Activated CD4-positive, alpha-beta memory T cell treated with anti-CD3 and anti-CD28 coated beads, Interleukin-2, amount 10 ng/mL, durations not matched to agents 7 days and 5 days (primary cell): Measurements from ENCODE around the gene RAB3A. TPM values are rescaled to one million over a fixed set of nuclear protein-coding genes. Genes with fewer than 3 reads are reported as not detected.
A peak's percentile ranks its signal among the peaks of the same experiment; 100 is the strongest.
"Not testable (repeated sequence)": the region's sequence is repeated elsewhere in the genome, so short reads cannot be mapped to it uniquely, and the experiment has no call there.

Experiments
- CTCF ChIA-PET: fragments of 350-600 bp; sonication (Branson Sonifier 250); formaldehyde crosslinking; loops from one replicate; lab custom pipeline; 2021; ENCODE audit warnings: antibody characterized with exemption, inconsistent platforms; lab: Charles Lee
- POLR2A ChIA-PET: fragments of 350-600 bp; sonication (Branson Sonifier 250); formaldehyde crosslinking; loops from one replicate; lab custom pipeline; 2021; ENCODE audit warnings: antibody characterized with exemption; lab: Charles Lee
- DNase-seq: peaks from one replicate; pipeline ENCODE4 v3.0.0-alpha.2; 2020
- H3K27ac Mint-ChIP-seq: one replicate; pipeline ENCODE4 v1.8.0; 2021; ENCODE audit warnings: mild to moderate bottlenecking, mixed read lengths
- H3K27me3 Mint-ChIP-seq: one replicate; pipeline ENCODE4 v1.8.0; 2021; ENCODE audit warnings: mixed read lengths
- H3K36me3 Mint-ChIP-seq: one replicate; pipeline ENCODE4 v1.8.0; 2021; ENCODE audit warnings: low read depth, mixed read lengths
- H3K4me1 Mint-ChIP-seq: one replicate; pipeline ENCODE4 v1.8.0; 2021; ENCODE audit warnings: mixed read lengths
- H3K4me3 Mint-ChIP-seq: one replicate; pipeline ENCODE4 v1.8.0; 2021; ENCODE audit warnings: mild to moderate bottlenecking, mixed read lengths
- H3K9me3 Mint-ChIP-seq: one replicate; pipeline ENCODE4 v1.8.0; 2021; ENCODE audit warnings: mixed read lengths
- total RNA-seq, 2 experiments: library from RNA; stranded (reverse); gene quantifications; one replicate each; pipeline ENCODE4 v1.2.3, GENCODE V29; 2021

RAB3A gene
- total RNA-seq, 2 experiments from 2014 or later = 3.7 to 5.3 TPM

GRCh38 chr19:18220632-18221275 lies 16.9 kb upstream of the RAB3A start:
- Mint-ChIP-seq H3K27ac (peak overlapping the region; percentile 23), H3K4me3 (no peak overlapping the region), H3K9me3 (no peaks in the 10 kb centered on the region), H3K27me3 (peaks cover 31% of the 10 kb centered on the region), H3K36me3 (no peaks in the 10 kb centered on the region), H3K4me1 (peaks cover 15% of the 10 kb centered on the region)
- DNase-seq = no peak
- CTCF ChIA-PET = interaction anchor here (1.1 to 3.5 kb wide), 3 partner anchors 31 to 167 kb away, joined by 3 to 9 read pairs (median 6); no protein-coding TSS in a partner anchor
- POLR2A ChIA-PET = interaction anchor here (1.7 to 2.2 kb wide), 2 partner anchors 16 to 60 kb away, joined by 7 read pairs; partner anchors contain the start of genes JUND and RAB3A

GRCh38 chr19:18219911-18220631 lies 16.2 kb upstream of the RAB3A start:
- Mint-ChIP-seq H3K36me3 (no peaks in the 10 kb centered on the region), H3K4me1 (peaks cover 15% of the 10 kb centered on the region), H3K27me3 (peaks cover 25% of the 10 kb centered on the region), H3K4me3 (no peak overlapping the region), H3K9me3 (no peaks in the 10 kb centered on the region), H3K27ac (peak overlapping the region; percentile 23)
- ChIA-PET POLR2A (interaction anchor here (0.8 to 2.2 kb wide), 3 partner anchors 13 to 61 kb away, joined by 3 to 7 read pairs (median 7); partner anchors contain the start of genes JUND and RAB3A), CTCF (interaction anchor here (1.1 to 3.5 kb wide), 3 partner anchors 12 to 168 kb away, joined by 3 to 9 read pairs (median 5); no protein-coding TSS in a partner anchor)
- DNase-seq = no peak

- Mint-ChIP-seq H3K27ac (no peak overlapping the region), H3K4me1 (peaks cover 10% of the 10 kb centered on the region), H3K4me3 (no peak overlapping the region), H3K27me3 (peaks cover 18% of the 10 kb centered on the region), H3K9me3 (no peaks in the 10 kb centered on the region), H3K36me3 (no peaks in the 10 kb centered on the region)
- POLR2A ChIA-PET = no interaction called here
- CTCF ChIA-PET = interaction anchor here (1.7 kb wide), 2 partner anchors 10 to 61 kb away, joined by 4 to 5 read pairs; no protein-coding TSS in a partner anchor
- no peak for DNase-seq
These were observed 14.8 kb upstream of the RAB3A start for GRCh38 chr19:18218600-18218999.

GRCh38 chr19:18218159-18218558 lies 14.3 kb upstream of the RAB3A start:
- Mint-ChIP-seq H3K27ac (no peak overlapping the region), H3K4me1 (peaks cover 10% of the 10 kb centered on the region), H3K9me3 (no peaks in the 10 kb centered on the region), H3K4me3 (no peak overlapping the region), H3K27me3 (peaks cover 18% of the 10 kb centered on the region), H3K36me3 (no peaks in the 10 kb centered on the region)
- ChIA-PET CTCF (interaction anchor here (1.7 kb wide), 1 partner anchor 62 kb away, joined by 4 read pairs; no protein-coding TSS in a partner anchor), POLR2A (no interaction called here)
- DNase-seq = no peak

- H3K9me3 Mint-ChIP-seq = no peaks in the 10 kb centered on the region
- CTCF ChIA-PET = no interaction called here
- peaks cover 10% of the 10 kb centered on the region for H3K4me1 Mint-ChIP-seq
- H3K4me3 Mint-ChIP-seq = no peak overlapping the region
- peaks cover 18% of the 10 kb centered on the region for H3K27me3 Mint-ChIP-seq
- DNase-seq = no peak
- no peaks in the 10 kb centered on the region for H3K36me3 Mint-ChIP-seq
- no peak overlapping the region for H3K27ac Mint-ChIP-seq
- POLR2A ChIA-PET = interaction anchor here (1.5 kb wide), 1 partner anchor 11 kb away, joined by 3 read pairs; no protein-coding TSS in a partner anchor
These were observed 12.9 kb upstream of the RAB3A start for GRCh38 chr19:18216789-18217188.

GRCh38 chr19:18214779-18215433 lies 11.1 kb upstream of the RAB3A start:
- CTCF ChIA-PET = interaction anchor here (1.0 to 2.3 kb wide), 2 partner anchors 14 to 37 kb away, joined by 3 to 5 read pairs; no protein-coding TSS in a partner anchor
- DNase-seq = no peak
- POLR2A ChIA-PET = no interaction called here
- Mint-ChIP-seq H3K27me3 (peaks cover 13% of the 10 kb centered on the region), H3K9me3 (no peaks in the 10 kb centered on the region), H3K36me3 (no peaks in the 10 kb centered on the region), H3K27ac (no peak overlapping the region), H3K4me1 (peaks cover 7% of the 10 kb centered on the region), H3K4me3 (no peak overlapping the region)

DNA sequence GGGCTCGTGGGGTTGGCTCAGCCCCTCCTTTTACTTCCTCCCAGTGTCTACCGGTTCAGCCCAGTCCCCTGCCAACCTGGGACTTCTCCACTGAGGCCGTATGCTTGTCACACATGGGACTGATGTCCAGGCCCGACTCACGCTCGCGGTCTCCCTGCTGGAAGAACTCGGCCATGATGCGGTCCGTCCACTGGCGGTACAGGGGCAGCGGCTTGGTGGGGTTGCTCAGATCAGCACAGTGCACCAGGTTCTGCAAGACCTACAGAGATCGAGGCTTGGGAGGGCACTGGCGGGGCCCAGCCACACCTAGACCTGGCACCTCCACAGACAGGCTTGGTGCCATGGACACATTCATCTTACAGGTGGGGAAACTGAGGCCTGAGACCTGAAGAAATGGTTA lies 7.8 kb upstream of the RAB3A start:
- H3K9me3 Mint-ChIP-seq = no peaks in the 10 kb centered on the region
- ChIA-PET CTCF (no interaction called here), POLR2A (no interaction called here)
- no peak overlapping the region for H3K27ac Mint-ChIP-seq
- H3K27me3 Mint-ChIP-seq = peaks cover 12% of the 10 kb centered on the region
- no peak overlapping the region for H3K4me3 Mint-ChIP-seq
- DNase-seq = no peak
- H3K4me1 Mint-ChIP-seq = peaks cover 5% of the 10 kb centered on the region
- no peaks in the 10 kb centered on the region for H3K36me3 Mint-ChIP-seq

DNA sequence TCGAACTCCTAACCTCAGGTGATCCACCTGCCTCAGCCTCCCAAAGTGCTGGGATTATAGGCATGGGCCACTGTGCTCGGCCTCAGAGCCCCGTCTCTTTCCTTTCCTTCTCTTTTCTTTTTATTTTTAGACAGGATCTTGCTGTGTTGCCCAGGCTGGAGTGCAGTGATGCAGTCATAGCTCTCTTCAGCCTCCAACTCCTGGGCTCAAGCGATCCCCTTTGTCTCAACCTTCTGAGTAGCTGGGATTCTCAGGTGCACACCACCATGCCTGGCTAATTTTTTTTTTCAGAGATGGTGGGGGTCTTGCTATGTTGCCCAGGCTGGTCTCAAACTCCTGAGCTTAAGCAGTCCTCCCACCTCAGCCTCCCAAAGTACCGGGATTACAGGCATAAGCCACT lies 6.1 kb upstream of the RAB3A start:
- H3K36me3 Mint-ChIP-seq, H3K4me1 Mint-ChIP-seq, H3K9me3 Mint-ChIP-seq, H3K4me3 Mint-ChIP-seq, POLR2A ChIA-PET, H3K27ac Mint-ChIP-seq, DNase-seq: not testable (repeated sequence)
- CTCF ChIA-PET = interaction anchor here (1.6 to 1.8 kb wide), 2 partner anchors 42 to 70 kb away, joined by 4 to 12 read pairs; no protein-coding TSS in a partner anchor
- H3K27me3 Mint-ChIP-seq = peaks cover 12% of the 10 kb centered on the region

DNA sequence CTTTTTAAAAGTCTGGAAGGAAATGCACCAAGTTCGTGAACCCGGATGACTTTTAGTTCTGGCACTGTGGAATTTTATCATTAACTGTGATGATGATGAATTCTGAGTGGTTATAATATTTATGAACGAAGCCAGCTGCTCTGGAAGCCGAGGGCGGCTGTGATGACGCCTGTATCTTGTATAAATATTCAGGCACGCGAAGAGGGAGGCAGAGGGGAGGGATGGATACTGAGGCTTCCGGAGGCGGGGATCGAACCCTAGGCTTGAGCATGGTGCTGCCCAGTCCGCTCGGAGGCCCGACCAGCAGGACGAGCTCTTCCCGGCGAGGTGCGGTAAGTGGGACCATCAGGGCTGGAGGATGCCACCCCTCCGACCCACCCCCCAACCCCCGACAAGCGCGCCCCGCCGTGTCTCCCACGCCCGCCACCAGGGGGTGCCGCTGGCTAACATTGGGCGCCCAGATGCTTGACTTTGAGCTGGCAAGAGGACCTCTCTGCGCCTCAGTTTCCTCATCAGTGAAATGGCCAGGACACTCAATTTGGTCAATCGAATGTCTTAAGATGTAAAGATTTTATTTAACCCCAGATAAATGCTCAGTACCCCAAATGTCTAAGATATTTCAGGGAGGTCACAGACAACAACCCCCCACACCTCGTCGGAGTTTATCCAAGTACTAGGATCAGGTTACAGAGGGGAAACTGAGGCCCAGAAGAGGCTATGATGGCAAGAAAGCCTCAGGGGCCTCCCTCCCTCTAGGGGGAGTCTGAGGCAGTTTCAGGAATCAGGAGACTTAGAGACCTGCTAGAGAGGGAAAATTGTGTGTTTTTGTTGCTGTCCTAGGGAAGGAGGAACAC lies 4.5 kb upstream of the RAB3A start:
- Mint-ChIP-seq H3K4me3 (no peak overlapping the region), H3K27ac (no peak overlapping the region), H3K36me3 (no peaks in the 10 kb centered on the region), H3K27me3 (peaks cover 10% of the 10 kb centered on the region), H3K4me1 (peaks cover 15% of the 10 kb centered on the region), H3K9me3 (no peaks in the 10 kb centered on the region)
- ChIA-PET CTCF (interaction anchor here (0.5 to 8.5 kb wide), 14 partner anchors 11 to 1306 kb away, joined by 3 to 70 read pairs (median 4); no protein-coding TSS in a partner anchor), POLR2A (no interaction called here)
- peak; percentile 58 for DNase-seq

- peaks cover 8% of the 10 kb centered on the region for H3K27me3 Mint-ChIP-seq
- POLR2A ChIA-PET = interaction anchor here (1.3 to 4.4 kb wide), 5 partner anchors 10 to 117 kb away, joined by 3 to 32 read pairs (median 11); partner anchors contain the start of genes LSM4 and MPV17L2
These were observed 2.2 kb upstream of the RAB3A start for GRCh38 chr19:18206018-18206417.

GRCh38 chr19:18205200-18205892 lies 1.5 kb upstream of the RAB3A start:
- Mint-ChIP-seq H3K27me3 (peaks cover 8% of the 10 kb centered on the region), H3K36me3 (no peaks in the 10 kb centered on the region), H3K27ac (peak overlapping the region; percentile 52), H3K9me3 (no peaks in the 10 kb centered on the region), H3K4me3 (peak overlapping the region; percentile 90), H3K4me1 (peaks cover 31% of the 10 kb centered on the region)
- ChIA-PET CTCF (interaction anchor here (0.6 to 8.5 kb wide), 9 partner anchors 13 to 190 kb away, joined by 3 to 70 read pairs (median 6); partner anchors contain the start of gene MPV17L2), POLR2A (interaction anchor here (0.6 to 4.4 kb wide), 12 partner anchors 11 to 214 kb away, joined by 3 to 36 read pairs (median 4); partner anchors contain the start of genes JUND, LSM4, MPV17L2 and PIK3R2)
- DNase-seq = peak; percentile 64

More at GRCh38 chr19:18206018-18206417, 2.2 kb upstream of the RAB3A start:
- no peak for DNase-seq
- no peak overlapping the region for H3K4me3 Mint-ChIP-seq
- H3K9me3 Mint-ChIP-seq = no peaks in the 10 kb centered on the region
- no peaks in the 10 kb centered on the region for H3K36me3 Mint-ChIP-seq
- H3K4me1 Mint-ChIP-seq = peaks cover 31% of the 10 kb centered on the region
- CTCF ChIA-PET = interaction anchor here (1.0 to 8.5 kb wide), 5 partner anchors 13 to 123 kb away, joined by 6 to 70 read pairs (median 21); partner anchors contain the start of gene MPV17L2
- no peak overlapping the region for H3K27ac Mint-ChIP-seq
